Measurements from ENCODE around the gene TBC1D30.

TBC1D30 gene

DNA sequence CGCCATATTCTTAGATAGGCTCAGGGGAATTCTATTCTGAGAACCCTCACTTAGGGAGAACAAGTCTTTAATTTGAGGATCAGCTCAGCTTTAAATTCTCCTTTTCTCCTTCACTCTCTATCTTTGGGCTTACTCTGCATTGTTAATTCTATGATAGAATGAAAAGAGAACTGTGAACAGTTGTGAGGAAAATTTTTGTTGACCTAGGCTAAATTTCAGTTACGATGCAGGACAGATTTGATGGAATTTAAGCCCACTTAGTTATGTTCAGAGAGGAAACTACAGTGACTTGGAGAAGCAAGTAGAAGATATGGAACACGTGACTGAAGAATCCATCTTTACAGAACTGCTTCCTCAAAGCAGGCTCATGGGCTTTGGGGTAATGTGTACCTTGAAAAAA, 82.7 kb downstream of the TBC1D30 start:
- DNase-seq (ENCODE audit: low read depth, low spot score), result no peak

DNA sequence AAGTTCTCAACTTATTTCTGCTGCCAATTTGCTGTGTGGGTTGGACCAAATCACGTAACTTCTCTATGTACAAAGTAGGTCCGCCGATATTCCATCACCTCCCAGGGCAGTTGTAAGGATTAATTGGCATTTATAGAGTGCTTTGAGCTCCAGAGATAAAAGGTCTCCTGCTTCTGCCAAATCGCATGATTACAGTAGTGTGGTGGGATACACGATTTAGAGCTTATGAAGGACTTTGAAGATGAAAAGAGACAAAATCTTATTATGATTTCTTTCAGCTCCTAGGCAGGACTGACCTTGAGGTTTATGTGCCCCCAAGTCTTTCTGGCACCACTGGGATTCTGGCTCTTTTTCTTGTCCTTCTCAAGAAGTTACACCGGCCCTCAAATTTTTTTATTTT, 84.7 kb downstream of the TBC1D30 start:
- no peak for DNase-seq (ENCODE audit: low read depth, low spot score)

DNA sequence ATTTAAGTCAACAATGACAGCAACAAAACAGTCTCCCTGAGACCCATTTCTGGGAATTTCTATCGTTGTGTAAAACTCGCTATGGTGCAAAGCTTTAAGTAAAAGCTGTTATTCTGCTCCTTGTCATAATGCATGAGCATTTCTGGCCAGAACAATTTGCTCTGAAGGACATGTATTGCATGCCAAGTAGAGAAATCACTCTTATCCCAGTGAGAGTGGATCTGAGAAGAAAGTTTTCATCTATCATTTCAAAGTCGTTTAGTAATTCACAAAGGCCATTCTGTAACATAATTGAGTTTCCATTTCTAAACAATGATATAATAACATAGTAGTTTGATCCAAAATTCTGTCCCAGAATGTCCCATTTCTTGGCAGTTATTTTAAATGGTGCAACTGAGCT, 86.6 kb downstream of the TBC1D30 start:
- DNase-seq (ENCODE audit: low read depth, low spot score), result no peak

DNA sequence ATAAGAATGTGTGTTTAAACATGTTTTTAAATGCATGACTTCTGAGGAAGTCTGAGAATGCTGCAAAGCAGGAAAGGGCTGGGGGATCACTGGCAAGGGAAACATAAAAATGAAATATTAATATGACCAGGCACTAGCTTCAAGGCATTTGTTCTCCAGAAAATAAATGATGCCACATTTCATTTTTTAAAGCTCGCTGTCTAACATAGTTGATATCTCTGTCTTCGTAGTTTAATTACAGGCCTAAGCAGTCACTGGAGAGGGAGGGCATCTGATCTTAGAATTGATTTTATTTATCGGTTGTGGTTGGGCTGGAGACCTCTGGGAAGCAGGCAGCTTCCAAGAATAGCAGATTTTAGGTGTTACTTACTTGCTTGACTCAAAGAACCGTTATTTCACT, 87.5 kb downstream of the TBC1D30 start:
- DNase-seq (ENCODE audit: low read depth, low spot score), result no peak

DNA sequence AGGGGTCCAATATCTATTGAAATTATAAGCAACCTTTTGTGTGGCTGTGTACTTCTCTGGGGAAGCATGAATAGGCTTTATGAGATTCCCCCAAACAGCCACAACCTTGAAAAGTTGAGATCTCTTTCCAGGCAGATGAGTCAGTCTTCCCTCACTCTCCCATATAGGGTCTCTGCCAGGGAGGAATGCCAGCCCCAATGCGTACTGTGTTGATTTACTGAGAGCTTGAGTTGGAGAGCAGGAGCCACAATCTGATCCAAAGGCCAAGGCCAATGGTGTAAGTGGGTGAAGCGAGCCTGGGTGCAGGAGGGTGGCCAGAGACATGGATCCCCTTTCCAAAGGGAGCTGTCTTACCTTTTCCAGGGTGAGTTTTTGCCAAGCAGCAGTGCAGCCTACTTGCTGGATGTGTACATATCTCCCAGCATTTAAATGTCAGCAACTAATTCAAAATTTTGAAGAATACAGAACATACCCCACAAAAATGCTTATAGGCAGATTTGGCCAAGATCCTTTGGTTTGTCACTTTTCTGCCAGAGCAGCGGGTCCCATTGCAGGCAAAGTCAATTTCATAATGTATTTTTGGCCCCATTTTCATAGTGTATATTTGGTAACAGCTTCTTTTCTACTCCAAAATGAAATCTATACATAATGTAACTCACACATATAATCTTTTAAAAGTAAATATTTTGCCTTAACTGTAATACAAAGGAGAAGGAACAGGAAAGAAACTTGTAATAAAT, 88.2 kb downstream of the TBC1D30 start:
- DNase-seq (ENCODE audit: low read depth, low spot score), result no peak

DNA sequence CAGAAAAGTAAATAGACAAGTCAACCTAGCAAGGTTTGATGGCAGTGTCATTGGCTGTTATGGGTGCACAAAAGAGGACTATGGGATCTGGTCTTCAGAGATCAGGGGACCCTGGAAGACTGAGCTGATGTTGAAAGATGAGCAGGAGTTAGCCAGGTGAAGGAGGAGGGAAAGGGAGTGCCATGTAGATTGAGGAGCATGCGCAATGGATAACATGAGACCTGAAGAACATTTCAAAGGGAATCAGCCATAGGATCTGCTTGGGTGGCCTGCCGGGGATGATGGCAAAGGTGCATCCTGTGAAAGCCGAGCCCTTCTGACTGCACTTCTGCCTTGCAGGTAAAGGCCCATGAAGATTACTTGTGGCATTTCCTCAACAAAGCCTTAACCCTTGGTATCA, 90.8 kb downstream of the TBC1D30 start:
- DNase-seq (ENCODE audit: low read depth, low spot score), result no peak

DNA sequence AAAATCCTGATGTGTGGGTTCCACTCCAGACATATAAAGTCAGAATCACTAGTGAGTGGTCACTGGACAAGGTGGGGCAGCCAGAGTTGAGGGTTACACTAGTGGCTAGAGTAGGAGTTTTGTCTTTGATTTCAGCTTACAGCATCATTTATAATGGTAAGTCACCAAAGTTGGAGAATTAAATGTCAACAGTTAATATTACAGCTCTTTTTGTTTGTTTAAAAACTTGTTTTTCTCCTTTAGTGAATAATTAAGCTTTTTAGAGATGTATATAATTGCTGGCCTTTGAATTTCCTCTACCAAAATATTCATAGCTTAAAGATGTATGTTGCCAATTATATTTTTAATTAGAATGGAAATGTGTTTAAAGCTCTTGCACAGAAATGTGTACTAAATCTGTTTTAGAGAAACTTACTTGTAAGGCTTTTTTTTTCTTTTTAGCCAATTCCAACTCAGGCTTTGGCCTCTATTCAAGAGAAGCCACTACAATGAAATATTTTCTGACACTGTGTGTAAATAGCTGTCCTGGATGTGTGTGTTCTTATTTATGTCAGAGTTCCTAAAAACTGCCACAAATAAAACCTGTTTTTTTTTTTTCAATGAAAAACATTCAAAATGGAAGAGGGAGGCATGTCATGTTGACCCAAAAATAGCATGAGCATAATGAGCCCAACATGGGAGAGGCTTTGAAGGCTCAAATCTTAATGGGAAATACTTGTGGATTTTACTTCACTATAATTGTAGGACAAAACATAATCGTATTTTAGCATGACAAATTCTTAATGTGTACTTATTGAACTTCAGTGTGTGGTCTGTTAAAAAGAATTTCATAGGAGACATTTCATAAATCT, 92.2 kb downstream of the TBC1D30 start:
- no peak for DNase-seq (ENCODE audit: low read depth, low spot score)

DNA sequence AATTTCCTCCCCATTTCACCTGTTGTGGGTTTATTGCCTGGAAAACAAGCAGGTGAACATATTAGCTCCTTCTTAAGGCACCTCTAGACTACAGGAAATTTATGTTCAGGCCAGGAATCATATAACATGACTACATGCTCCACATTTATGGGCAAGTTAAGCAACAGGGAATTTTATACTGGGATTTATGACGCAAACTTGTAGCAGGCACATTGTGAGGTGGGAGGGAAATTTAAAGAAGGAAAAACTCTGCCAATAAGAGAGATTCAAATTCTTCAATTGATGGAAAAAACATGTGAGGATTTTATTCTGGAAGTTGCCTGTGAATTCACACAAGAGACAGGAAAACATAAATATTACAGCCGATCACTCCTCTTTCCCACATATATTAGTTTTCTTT, 93.9 kb downstream of the TBC1D30 start:
- no peak for DNase-seq (ENCODE audit: low read depth, low spot score)

DNA sequence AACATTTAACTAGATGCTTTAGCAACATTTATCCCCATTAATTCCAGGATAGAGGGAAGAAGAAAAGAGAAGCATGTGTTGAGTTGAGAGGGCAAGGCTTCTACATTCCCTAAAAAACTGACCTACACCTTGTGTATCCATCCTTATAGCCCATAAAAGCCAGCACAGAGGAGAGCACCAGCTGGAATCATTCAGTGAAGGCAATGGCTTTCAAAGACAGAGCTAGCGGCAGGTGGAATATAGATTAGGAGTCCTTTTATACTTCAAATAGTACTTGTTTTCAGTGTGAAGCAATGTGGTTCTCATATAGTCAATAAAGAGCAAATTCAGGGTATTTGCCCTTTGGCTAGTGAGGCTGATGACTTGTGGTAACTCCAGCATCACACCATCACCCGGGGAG, 94.4 kb downstream of the TBC1D30 start:
- DNase-seq (ENCODE audit: low read depth, low spot score), result no peak

DNA sequence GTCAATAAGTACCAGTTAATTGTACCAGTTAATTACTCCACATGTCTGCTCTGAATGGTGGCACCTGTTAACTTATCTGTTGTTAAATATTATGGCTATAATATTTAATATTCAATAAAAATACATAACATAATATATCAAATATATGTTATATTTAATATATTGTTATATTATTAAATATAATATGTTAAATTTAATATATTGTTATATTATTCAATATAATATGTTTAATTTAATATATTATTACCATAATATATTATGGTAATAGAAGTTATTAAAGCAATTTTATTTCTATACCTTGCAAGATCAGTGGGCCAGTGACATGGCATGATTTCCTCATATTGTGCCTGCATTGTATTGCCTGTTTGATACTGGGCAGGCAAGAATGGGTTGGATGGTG, 98.4 kb downstream of the TBC1D30 start:
- DNase-seq (ENCODE audit: low read depth, low spot score), result no peak

DNA sequence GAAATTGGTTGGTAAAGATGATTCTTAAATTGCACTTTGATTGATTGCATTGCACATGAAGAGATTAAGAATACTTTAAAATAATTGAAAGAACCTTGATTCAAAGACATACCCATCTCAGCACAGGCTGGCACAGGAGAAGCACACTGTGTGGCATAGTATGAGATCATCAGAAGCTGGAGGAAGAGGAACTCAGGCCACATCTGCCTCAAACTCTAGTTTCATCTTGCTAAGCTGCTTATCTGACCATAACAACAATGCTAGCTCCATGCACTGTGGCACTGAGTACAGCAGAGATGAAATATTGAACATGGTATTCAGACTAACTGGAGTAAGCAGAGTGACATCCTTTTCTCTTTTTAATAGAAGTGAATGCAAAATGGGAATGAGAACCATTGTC, 99.1 kb downstream of the TBC1D30 start:
- no peak for DNase-seq (ENCODE audit: low read depth, low spot score)
